GM19438 (cell line): Measurements from ENCODE around the gene MARCHF4.

Source experiments
- ATAC-seq: cut with Tn5 transposase; IDR thresholded peaks from one replicate; pipeline ENCODE4 v1.9.1; 2021; ENCODE audit warnings: low read depth; ENCODE audit not compliant: unreplicated experiment

MARCHF4 gene

GRCh38 chr2:216351172-216351925 lies 20.9 kb downstream of the MARCHF4 start:
- no peak for ATAC-seq

GRCh38 chr2:216350214-216350791 lies 22.0 kb downstream of the MARCHF4 start:
- no peak for ATAC-seq

- no peak for ATAC-seq
Observed at GRCh38 chr2:216349366-216349765, 22.9 kb downstream of the MARCHF4 start.

DNA sequence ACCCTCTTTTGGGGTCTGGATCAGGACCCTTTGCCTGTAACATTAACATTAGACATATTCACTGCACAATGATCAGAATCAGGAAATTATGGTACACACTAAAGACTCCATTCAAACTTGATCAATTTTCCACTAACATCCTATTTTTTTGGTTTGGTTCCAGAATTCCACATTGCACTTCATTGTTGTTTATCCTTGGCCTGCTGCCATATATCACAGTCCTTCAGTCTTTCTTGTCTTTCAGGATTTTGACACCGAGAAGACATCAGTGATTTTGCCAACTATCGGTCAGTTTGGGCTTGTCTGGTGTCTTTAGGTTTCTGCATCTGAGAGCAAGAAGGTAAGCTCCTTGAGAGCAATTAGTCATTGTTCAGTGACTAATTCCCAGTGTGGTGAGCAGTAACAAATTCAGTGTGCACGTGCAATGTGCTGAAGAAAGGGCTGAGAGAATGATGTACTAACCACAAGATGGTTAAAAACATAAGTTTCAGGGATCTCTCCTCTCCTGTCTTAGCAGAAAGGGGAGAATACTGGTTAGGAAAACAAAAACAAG lies 23.5 kb downstream of the MARCHF4 start:
- no peak for ATAC-seq

GRCh38 chr2:216346781-216347180 lies 25.5 kb downstream of the MARCHF4 start:
- ATAC-seq: no peak

GRCh38 chr2:216345846-216346245 lies 26.4 kb downstream of the MARCHF4 start:
- ATAC-seq: no peak

GRCh38 chr2:216344950-216345300 lies 27.4 kb downstream of the MARCHF4 start:
- ATAC-seq: no peak

DNA sequence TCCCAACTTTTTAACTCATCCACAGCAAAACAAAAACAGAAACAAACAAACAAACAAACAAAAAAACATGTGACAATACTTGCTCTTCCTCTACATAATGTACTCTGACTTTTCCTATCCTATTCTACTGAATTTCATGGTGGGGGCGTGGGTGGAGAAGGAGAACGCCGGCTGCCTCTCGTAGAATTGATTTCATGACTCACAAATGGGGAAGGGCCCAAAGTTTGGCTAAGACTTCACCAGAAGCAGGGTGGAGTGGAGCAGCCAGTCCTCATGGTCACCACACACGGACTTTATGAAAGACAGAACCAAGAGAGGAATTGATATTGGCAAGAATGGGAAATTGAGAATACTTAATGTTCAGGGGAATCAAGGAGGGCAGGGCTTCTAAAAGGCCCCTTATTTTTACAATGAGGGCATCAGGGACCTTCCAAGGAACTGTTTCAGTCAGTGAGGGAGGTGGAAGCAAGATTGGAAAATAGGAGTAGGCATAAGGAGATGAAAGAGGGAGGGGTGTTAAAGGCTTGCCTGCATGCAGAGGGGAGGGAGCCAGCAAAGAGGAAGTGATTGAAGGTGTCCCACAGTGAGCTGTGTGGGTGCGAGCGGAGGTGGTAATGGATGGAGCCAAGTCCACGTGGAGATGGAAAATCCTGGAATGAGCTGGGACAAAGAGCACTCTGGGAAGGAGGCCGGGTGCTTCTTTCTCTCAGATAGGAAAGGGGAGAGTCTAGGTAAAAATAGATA lies 27.9 kb downstream of the MARCHF4 start:
- ATAC-seq: no peak

GRCh38 chr2:216343221-216343980 lies 28.9 kb downstream of the MARCHF4 start:
- no peak for ATAC-seq

- no peak for ATAC-seq
Observed at GRCh38 chr2:216341121-216341520, 31.2 kb downstream of the MARCHF4 start.

DNA sequence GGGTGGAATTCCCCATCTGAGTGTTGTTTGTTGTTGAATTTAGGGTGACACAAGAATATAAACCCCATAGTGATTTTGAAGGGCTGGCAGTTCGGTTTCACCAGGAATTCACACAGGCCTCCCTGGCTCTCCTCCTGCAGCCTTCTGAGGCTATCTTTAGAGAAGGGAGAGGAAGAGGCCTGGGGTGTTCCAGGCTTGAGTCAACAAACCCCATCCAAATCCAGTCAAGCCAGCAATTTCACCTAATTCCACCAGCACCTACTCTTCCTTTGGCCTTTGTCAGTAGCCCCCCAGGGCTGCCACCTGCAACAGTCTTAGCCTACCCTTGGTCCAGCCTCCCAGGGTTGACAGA lies 32.0 kb downstream of the MARCHF4 start:
- no peak for ATAC-seq

- no peak for ATAC-seq
Observed at GRCh38 chr2:216339456-216340279, 32.6 kb downstream of the MARCHF4 start.

DNA sequence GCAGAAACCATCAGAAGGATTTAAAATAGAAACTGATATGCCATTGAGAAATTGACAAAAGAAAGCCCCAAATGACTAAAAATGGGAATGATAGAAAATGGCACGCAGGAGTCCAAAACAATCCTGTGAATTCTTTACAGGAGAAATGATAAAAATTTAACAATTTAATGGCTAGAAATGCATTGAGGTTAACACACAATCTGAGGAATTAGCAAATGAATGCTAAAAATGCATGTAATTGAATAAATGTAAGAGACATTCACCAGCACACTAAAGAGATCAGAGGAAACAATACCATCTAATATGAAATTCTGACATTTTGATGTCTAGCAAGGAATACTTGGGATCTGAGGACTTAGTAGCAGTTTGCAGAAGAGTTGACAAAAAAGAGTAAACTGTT lies 37.0 kb downstream of the MARCHF4 start:
- ATAC-seq: no peak

GRCh38 chr2:216328347-216328746 lies 43.9 kb downstream of the MARCHF4 start:
- no peak for ATAC-seq

- no peak for ATAC-seq
Observed at GRCh38 chr2:216327447-216327935, 44.8 kb downstream of the MARCHF4 start.
